Activated CD4-positive, alpha-beta T cell treated with anti-CD3 and anti-CD28 coated beads, Interleukin-2, amount 50 U/mL, for 4 hours (primary cell): ENCODE data around the gene TXNDC16.

ENCODE experiments used
- DNase-seq, 2 experiments: peaks; one replicate each; pipeline ENCODE4 v3.0.0-alpha.2; 2020

TXNDC16 gene

GRCh38 chr14:52442602-52443001 lies 109.7 kb downstream of the TXNDC16 start:
- DNase-seq: no peak

- no peak for DNase-seq
These were observed 110.1 kb downstream of the TXNDC16 start for GRCh38 chr14:52442166-52442565.

- DNase-seq: no peak
These were observed 112.8 kb downstream of the TXNDC16 start for GRCh38 chr14:52439476-52439875.

GRCh38 chr14:52434955-52435354 lies 117.3 kb downstream of the TXNDC16 start:
- no peak for DNase-seq

- DNase-seq: no peak
These were observed 121.8 kb downstream of the TXNDC16 start for GRCh38 chr14:52430474-52430873.

GRCh38 chr14:52429451-52429850 lies 122.9 kb downstream of the TXNDC16 start:
- DNase-seq: no peak

- DNase-seq: no peak
These were observed 124.8 kb downstream of the TXNDC16 start for GRCh38 chr14:52427460-52427859.

- no peak for DNase-seq
These were observed 129.5 kb downstream of the TXNDC16 start for GRCh38 chr14:52422650-52423356.

GRCh38 chr14:52417139-52417538 lies 135.2 kb downstream of the TXNDC16 start:
- no peak for DNase-seq

GRCh38 chr14:52413729-52414408 lies 138.4 kb downstream of the TXNDC16 start:
- DNase-seq: no peak

- DNase-seq: no peak
These were observed 139.9 kb downstream of the TXNDC16 start for GRCh38 chr14:52412426-52412825.

GRCh38 chr14:52405314-52405713 lies 147.0 kb downstream of the TXNDC16 start:
- DNase-seq: no peak

GRCh38 chr14:52402812-52403526 lies 149.3 kb downstream of the TXNDC16 start:
- DNase-seq: no peak

GRCh38 chr14:52400846-52401245 lies 151.5 kb downstream of the TXNDC16 start:
- DNase-seq: no peak

GRCh38 chr14:52399921-52400595 lies 152.2 kb downstream of the TXNDC16 start:
- DNase-seq: no peak

GRCh38 chr14:52399104-52399503 lies 153.2 kb downstream of the TXNDC16 start:
- no peak for DNase-seq

GRCh38 chr14:52397844-52398243 lies 154.5 kb downstream of the TXNDC16 start:
- no peak for DNase-seq

- DNase-seq: no peak
These were observed 156.6 kb downstream of the TXNDC16 start for GRCh38 chr14:52395728-52396127.

GRCh38 chr14:52391881-52392615 lies 160.3 kb downstream of the TXNDC16 start:
- no peak for DNase-seq
